ENCODE measurements around the gene NCKIPSD. TPM values are rescaled to one million over a fixed set of nuclear protein-coding genes. Genes with fewer than 3 reads are reported as not detected.
A peak's percentile ranks its signal among the peaks of the same experiment; 100 is the strongest.

NCKIPSD gene
- total RNA-seq, 1 donor from 2014 or later = 45.9 TPM

- Histone ChIP-seq H3K4me1 (peaks cover 33% of the 10 kb centered on the region), H3K36me3 (peaks cover 0 to 43% of the 10 kb centered on the region in 2 donors), H3K4me3 (peak overlapping the region; percentile 90), H3K9me3 (no peaks in the 10 kb centered on the region), H3K27me3 (no peaks in the 10 kb centered on the region), H3K27ac (peak overlapping the region; percentile 91)
- no peak for DNase-seq (ENCODE audit: extremely low spot score in 2 of 2)
- no peak for TF ChIP-seq POLR2AphosphoS5 (IDR thresholded peaks at IDR 0.05; ENCODE audit: insufficient read depth in 1 of 2, low read depth in 1 of 2)
- TF ChIP-seq POLR2A (IDR thresholded peaks at IDR 0.05) = no peak
- no peak for TF ChIP-seq CTCF (IDR thresholded peaks at IDR 0.05)
- intact Hi-C loops (cut with DNase I) = no loop called here
Measured at GRCh38 chr3:48684480-48685143, 1.1 kb downstream of the NCKIPSD start.

GRCh38 chr3:48684054-48684349 lies 1.7 kb downstream of the NCKIPSD start:
- intact Hi-C loops (cut with DNase I) = no loop called here
- no peaks in the 10 kb centered on the region for H3K27me3 ChIP-seq
- H3K27ac ChIP-seq = no peak overlapping the region
- H3K36me3 ChIP-seq = peaks cover 0 to 42% of the 10 kb centered on the region in 2 donors
- peak overlapping the region; percentile 90 for H3K4me3 ChIP-seq
- H3K4me1 ChIP-seq = peaks cover 33% of the 10 kb centered on the region
- no peaks in the 10 kb centered on the region for H3K9me3 ChIP-seq
- TF ChIP-seq CTCF (IDR thresholded peaks at IDR 0.05) (no peak), POLR2A (IDR thresholded peaks at IDR 0.05) (no peak), POLR2AphosphoS5 (IDR thresholded peaks at IDR 0.05; ENCODE audit: insufficient read depth in 1 of 2, low read depth in 1 of 2) (no peak)
- DNase-seq (ENCODE audit: extremely low spot score in 2 of 2) = no peak

GRCh38 chr3:48682786-48683185 lies 2.9 kb downstream of the NCKIPSD start:
- intact Hi-C loops (cut with DNase I) = no loop called here

GRCh38 chr3:48681974-48682610 lies 3.6 kb downstream of the NCKIPSD start:
- TF ChIP-seq POLR2AphosphoS5 (IDR thresholded peaks at IDR 0.05; ENCODE audit: insufficient read depth in 1 of 2, low read depth in 1 of 2) (no peak), POLR2A (IDR thresholded peaks at IDR 0.05) (no peak), CTCF (IDR thresholded peaks at IDR 0.05) (no peak)
- Histone ChIP-seq H3K27ac (no peak overlapping the region), H3K4me1 (peaks cover 33% of the 10 kb centered on the region), H3K27me3 (no peaks in the 10 kb centered on the region), H3K9me3 (no peaks in the 10 kb centered on the region), H3K4me3 (no peak overlapping the region), H3K36me3 (peaks cover 0 to 47% of the 10 kb centered on the region in 2 donors)
- DNase-seq (ENCODE audit: extremely low spot score in 2 of 2) = no peak
- intact Hi-C loops (cut with DNase I) = no loop called here

More at GRCh38 chr3:48682786-48683185, 2.9 kb downstream of the NCKIPSD start:
- no peak for TF ChIP-seq CTCF (IDR thresholded peaks at IDR 0.05)
- TF ChIP-seq POLR2A (IDR thresholded peaks at IDR 0.05) = no peak
- no peak for TF ChIP-seq POLR2AphosphoS5 (IDR thresholded peaks at IDR 0.05; ENCODE audit: insufficient read depth in 1 of 2, low read depth in 1 of 2)
- Histone ChIP-seq H3K4me3 (no peak overlapping the region), H3K36me3 (peaks cover 0 to 43% of the 10 kb centered on the region in 2 donors), H3K27ac (no peak overlapping the region), H3K4me1 (peaks cover 33% of the 10 kb centered on the region), H3K9me3 (no peaks in the 10 kb centered on the region), H3K27me3 (no peaks in the 10 kb centered on the region)
- no peak for DNase-seq (ENCODE audit: extremely low spot score in 2 of 2)

- intact Hi-C loops (cut with DNase I) = no loop called here
- H3K4me1 ChIP-seq = peaks cover 30% of the 10 kb centered on the region
- H3K9me3 ChIP-seq = no peaks in the 10 kb centered on the region
- peaks cover 0 to 47% of the 10 kb centered on the region in 2 donors for H3K36me3 ChIP-seq
- H3K27me3 ChIP-seq = no peaks in the 10 kb centered on the region
- TF ChIP-seq POLR2A (IDR thresholded peaks at IDR 0.05) (no peak), CTCF (IDR thresholded peaks at IDR 0.05) (no peak), POLR2AphosphoS5 (IDR thresholded peaks at IDR 0.05; ENCODE audit: insufficient read depth in 1 of 2, low read depth in 1 of 2) (no peak)
- no peak overlapping the region for H3K27ac ChIP-seq
- no peak overlapping the region for H3K4me3 ChIP-seq
- DNase-seq (ENCODE audit: extremely low spot score in 2 of 2) = no peak
Measured at GRCh38 chr3:48681541-48681880, 4.2 kb downstream of the NCKIPSD start.
